GM19438 (cell line): ENCODE measurements around the gene ISG15.
"Not testable (repeated sequence)": the region's sequence is repeated elsewhere in the genome, so short reads cannot be mapped to it uniquely, and the experiment has no call there.

Experiments
- ATAC-seq: cut with Tn5 transposase; IDR thresholded peaks from one replicate; pipeline ENCODE4 v1.9.1; 2021; ENCODE audit warnings: low read depth; ENCODE audit not compliant: unreplicated experiment

ISG15 gene

GRCh38 chr1:1055841-1056736, 42.8 kb downstream of the ISG15 start:
- no peak for ATAC-seq

- ATAC-seq = not testable (repeated sequence)
Measured at GRCh38 chr1:1057769-1058087, 44.4 kb downstream of the ISG15 start.

- ATAC-seq = no peak
Measured at GRCh38 chr1:1058088-1058905, 45.0 kb downstream of the ISG15 start.

GRCh38 chr1:1058921-1059493, 45.7 kb downstream of the ISG15 start:
- ATAC-seq = peak; percentile 43

GRCh38 chr1:1059494-1060280, 46.4 kb downstream of the ISG15 start:
- ATAC-seq = peak; percentile 52

- ATAC-seq = no peak
Measured at GRCh38 chr1:1060281-1061000, 47.1 kb downstream of the ISG15 start.

- no peak for ATAC-seq
Measured at GRCh38 chr1:1061682-1062345, 48.5 kb downstream of the ISG15 start.

GRCh38 chr1:1062348-1063163, 49.3 kb downstream of the ISG15 start:
- no peak for ATAC-seq

GRCh38 chr1:1063261-1063944, 50.1 kb downstream of the ISG15 start:
- ATAC-seq = no peak
